ENCODE results near the gene CXXC5. TPM values are rescaled to one million over a fixed set of nuclear protein-coding genes. Genes with fewer than 3 reads are reported as not detected.

CXXC5 gene
- total and polyA plus RNA-seq, 2 of the 4 experiments (the other 2 are of a cell fraction): 24.9 to 35.7 TPM

- intact Hi-C loops (cut with micrococcal nuclease) (no loop called here), dilution Hi-C loops (cut with HindIII; ENCODE audit: low sequenced_read_pairs, unreplicated experiment) (loop anchor here (25.0 kb wide), 1 partner anchor 119 kb away; no protein-coding TSS in a partner anchor), in situ Hi-C loops (cut with MboI; ENCODE audit: low sequenced_read_pairs) (loop anchor here (25.0 kb wide), 1 partner anchor 469 kb away; the partner anchor contains the start of gene PURA)
- no TSS peak for BruUV-seq (replicated peaks)
- H3K4me3 ChIP-seq (ENCODE audit: insufficient read depth, low read depth, low read length): no peak overlapping the region
- peaks cover 5% of the 10 kb centered on the region; the same call in 1 of the 2 replicates for H3K9me1 ChIP-seq (ENCODE audit: insufficient read depth, low read length)
- no peaks in the 10 kb centered on the region for H4K20me1 ChIP-seq (ENCODE audit: insufficient read depth, low read length)
- no peak overlapping the region for H2AK9ac ChIP-seq (replicated peaks; ENCODE audit: low read depth, low read length, poor library complexity)
- 63% methylated on average over 7 of the region's 16 CpGs; no CpG with 5 or more reads in 1 of the 2 experiments for WGBS, 2 experiments (ENCODE audit: extremely low coverage in 2 of 2, insufficient read length in 1 of 2)
- H3K4me2 ChIP-seq (ENCODE audit: low read depth, low read length): no peak overlapping the region
- H3K9me3 ChIP-seq (ENCODE audit: control insufficient read depth, insufficient read depth, low read length): no peaks in the 10 kb centered on the region
- no peak overlapping the region for H3K9ac ChIP-seq (ENCODE audit: low read depth, low read length)
- TF ChIP-seq POLR2A (IDR thresholded peaks at IDR 0.05; ENCODE audit: low read depth, low read length) (no peak), CEBPB (IDR thresholded peaks at IDR 0.05; ENCODE audit: low read depth, low read length) (no peak), BHLHE40 (IDR thresholded peaks at IDR 0.05; ENCODE audit: low read depth, low read length) (no peak), USF2 (IDR thresholded peaks at IDR 0.05; ENCODE audit: low read depth, low read length) (no peak)
- no peak overlapping the region for H2BK120ac ChIP-seq (ENCODE audit: low read depth, low read length)
- H3K23ac ChIP-seq (ENCODE audit: low read depth, low read length): no peak overlapping the region
- H3K14ac ChIP-seq (replicated peaks; ENCODE audit: low read depth, low read length): no peak overlapping the region
- no peak overlapping the region for H4K8ac ChIP-seq (ENCODE audit: low read depth in 2 of 2, low read length in 2 of 2)
- H3K36me3 ChIP-seq (ENCODE audit: control insufficient read depth, insufficient read depth, low read length): no peaks in the 10 kb centered on the region
- peaks cover 0 to 4% of the 10 kb centered on the region in 2 experiments; a peak in 1 of 4 replicates for H3K79me1 ChIP-seq (ENCODE audit: low read depth in 1 of 2, low read length in 2 of 2)
- no peak overlapping the region for H3K27ac ChIP-seq (ENCODE audit: insufficient read depth, low read length)
- H3K56ac ChIP-seq (ENCODE audit: extremely low read depth, insufficient read depth, low read length): no peak overlapping the region
- H3K18ac ChIP-seq (ENCODE audit: low read depth, low read length): no peak overlapping the region
- peaks cover 4% of the 10 kb centered on the region for H3K4me1 ChIP-seq (ENCODE audit: control insufficient read depth, insufficient read depth, low read length)
- H3K27me3 ChIP-seq (ENCODE audit: control insufficient read depth, insufficient read depth, low read length): peaks cover 4% of the 10 kb centered on the region; the same call in 1 of the 2 replicates
- H4K91ac ChIP-seq (ENCODE audit: insufficient read depth, low read depth, low read length): no peak overlapping the region
- H2AFZ ChIP-seq (replicated peaks; ENCODE audit: low read length, poor library complexity): no peak overlapping the region
- H2BK15ac ChIP-seq (ENCODE audit: low read depth, low read length): no peak overlapping the region
- POLR2A ChIA-PET (ENCODE audit: unreplicated experiment): interaction anchor here (0.8 kb wide), 1 partner anchor 17 kb away, joined by 3 read pairs; no protein-coding TSS in a partner anchor
- no peak overlapping the region for H2BK5ac ChIP-seq (ENCODE audit: low read depth, low read length, poor library complexity, severe bottlenecking)
- H2AK5ac ChIP-seq (ENCODE audit: low read depth, low read length): peak overlapping the region; percentile 20; the same call in 1 of the 2 replicates
- no peak overlapping the region for H3K4ac ChIP-seq (ENCODE audit: low read depth, low read length)
- ATAC-seq (ENCODE audit: low read depth): no peak
- CTCF ChIA-PET: no interaction called here
- H2BK20ac ChIP-seq (ENCODE audit: low read depth, low read length): no peak overlapping the region
- H4K5ac ChIP-seq (ENCODE audit: low read depth, low read length): no peak overlapping the region
- DNase-seq: no peak
Measured at GRCh38 chr5:139642891-139643871, 5.0 kb upstream of the CXXC5 start.

All from IMR-90 (cell line).